ENCODE results near the gene PROS1.

DNA sequence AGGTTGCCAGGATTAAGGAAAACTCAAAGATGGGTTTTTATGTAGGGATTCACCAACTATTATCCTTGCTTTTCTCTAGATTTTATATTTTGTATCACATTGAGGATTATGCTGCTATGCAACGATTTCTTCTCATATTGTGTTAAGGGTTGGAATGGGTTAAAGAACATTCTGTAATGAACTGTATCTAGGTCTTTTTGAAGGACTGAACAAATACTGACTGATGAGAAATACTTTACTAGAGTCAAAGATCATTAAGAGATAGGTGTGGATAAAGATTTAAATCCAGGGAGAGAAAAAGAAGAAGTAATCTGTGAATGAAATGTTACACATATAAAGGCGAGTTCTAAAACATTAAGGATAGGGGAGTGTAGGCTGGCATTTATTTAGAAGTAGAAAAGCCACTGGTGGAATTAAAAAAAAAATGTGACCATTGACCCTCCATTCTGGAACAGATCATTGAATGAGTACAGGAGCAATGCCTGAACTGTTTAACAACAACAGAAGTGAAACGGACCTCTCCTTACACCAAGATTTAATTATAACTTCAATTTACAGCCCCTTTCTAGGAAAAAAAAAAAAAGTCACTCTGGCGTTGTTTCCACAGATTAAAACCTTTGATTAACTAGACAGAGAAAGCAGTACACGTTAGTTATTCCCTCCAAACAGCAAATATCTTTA lies 39.2 kb downstream of the PROS1 start:
- TF ChIP-seq CTCF (IDR thresholded peaks at IDR 0.05) (no peak), POLR2A (IDR thresholded peaks at IDR 0.05) (no peak)

All from heart left ventricle (tissue), 13 donors.